Heart left ventricle (tissue), 13 donors: Measurements from ENCODE around the gene CACNA2D3.

Source experiments
- CTCF ChIP-seq, 12 donors: fragments of 200-600 bp; sonication (generic) in 4 of 12; IDR thresholded peaks; one replicate each; pipeline versions ENCODE4 v1.5.0 to v1.8.0; 2018 to 2022; ENCODE audit warnings: antibody characterized with exemption in 12 of 12, mild to moderate bottlenecking in 5 of 12
- POLR2A ChIP-seq, 2 donors: fragments of 450-650 bp; IDR thresholded peaks; one replicate each; pipeline ENCODE4 v1.6.1; 2017; ENCODE audit warnings: antibody characterized with exemption in 2 of 2, mild to moderate bottlenecking in 2 of 2, moderate library complexity in 2 of 2
- donor health status: ischemic (EF 13 %, LVEDD 7.1; RV severe dilation, severe dysfunction).
- donor health status: DM: no; HTN: yes; CAD: no.
- donor health status: DM: no; HTN: no; CAD: no.
- donor health status: ischemic (EF 25% LVEDD 6.9; RV normal size, moderate dysfunction).
- donor health status: ischemic (EF 25% LVEDD 5.7; RV mildly dilated, moderate dysfunction).
- donor health status: ischemic (EF 35%, LVEDD 5.7; RV mildly dilated, moderate dysfunction).
- donor health status: nonischemic (EF 11% LVEDD 7.7; RV severe dilation, severe dysfunction).
- donor health status: DM: yes; HTN: yes; CAD: no.
- donor health status: PGD.
- donor health status: ischemic (EF 29% LVEDD 5.4; RV normal size, mild dysfunction).
- donor health status: nonischemic (EF 23%, LVEDD 6.1; RV moderate dilation, normal function).

GRCh38 chr3:54901906-54902685 is 779.7 kb downstream of the CACNA2D3 start:
- TF ChIP-seq POLR2A (IDR thresholded peaks at IDR 0.05) = no peak
- TF ChIP-seq CTCF (IDR thresholded peaks at IDR 0.05) = no peak
